ENCODE data around the gene SAG.
"Not testable (repeated sequence)": the region's sequence is repeated elsewhere in the genome, so short reads cannot be mapped to it uniquely, and the experiment has no call there.

Gene SAG

DNA sequence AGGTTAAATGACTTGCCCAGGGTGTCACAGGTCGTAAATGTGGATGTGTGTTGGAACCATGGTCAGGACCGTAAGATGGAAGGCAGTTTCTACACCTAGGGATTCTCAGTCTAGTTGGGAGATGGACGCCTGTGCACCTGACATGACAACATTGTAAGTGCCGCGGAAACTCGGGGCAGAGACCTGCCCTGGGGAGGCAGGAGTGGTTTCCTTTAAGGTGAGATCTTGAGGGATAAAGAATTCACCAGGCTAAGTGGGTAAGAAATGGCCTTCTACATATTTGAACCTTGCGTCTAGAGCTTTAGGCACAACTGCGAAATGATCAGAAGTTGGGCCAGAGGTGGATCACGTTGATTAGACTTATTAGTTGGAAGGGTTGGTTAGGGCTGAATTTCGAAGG, 48.3 kb downstream of the SAG start:
- no peak for DNase-seq (ENCODE audit: low read depth)

DNA sequence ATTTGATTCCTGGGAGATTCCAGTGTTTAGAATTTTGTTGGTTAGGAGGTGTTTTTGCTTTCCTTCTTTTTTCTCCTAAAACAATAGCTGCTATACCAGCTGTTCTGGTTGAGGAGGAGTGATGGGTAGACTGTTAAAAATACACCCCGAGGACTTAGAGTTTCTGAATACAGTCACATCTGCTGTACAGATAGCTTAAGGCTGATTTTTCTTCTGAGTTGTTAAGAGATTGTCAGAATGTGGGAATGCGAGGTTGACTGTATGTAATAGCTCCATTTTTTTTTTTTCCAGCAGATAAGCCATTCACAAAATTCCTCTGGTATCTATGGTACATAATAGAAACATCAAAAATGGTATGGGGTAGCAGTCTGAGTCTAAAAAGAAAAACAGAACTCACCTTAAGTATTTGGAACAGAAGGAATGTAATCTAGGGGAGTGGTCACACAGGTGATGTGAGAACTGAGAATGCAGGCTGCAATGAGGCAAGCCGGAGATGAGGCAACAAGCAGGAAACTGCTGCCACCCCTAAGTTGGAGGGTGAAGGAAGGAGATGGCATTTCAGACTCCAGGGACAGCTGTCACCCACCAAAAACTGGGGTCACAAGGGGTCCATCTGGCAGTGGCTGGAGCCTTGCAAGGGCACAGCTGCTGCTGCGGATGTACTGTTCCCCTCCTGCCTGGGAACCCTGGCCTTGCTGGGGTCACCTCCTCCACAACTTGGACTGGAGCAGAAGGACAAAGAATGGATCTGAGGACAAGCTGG, 49.1 kb downstream of the SAG start:
- DNase-seq (ENCODE audit: low read depth), result peak; percentile 24

DNA sequence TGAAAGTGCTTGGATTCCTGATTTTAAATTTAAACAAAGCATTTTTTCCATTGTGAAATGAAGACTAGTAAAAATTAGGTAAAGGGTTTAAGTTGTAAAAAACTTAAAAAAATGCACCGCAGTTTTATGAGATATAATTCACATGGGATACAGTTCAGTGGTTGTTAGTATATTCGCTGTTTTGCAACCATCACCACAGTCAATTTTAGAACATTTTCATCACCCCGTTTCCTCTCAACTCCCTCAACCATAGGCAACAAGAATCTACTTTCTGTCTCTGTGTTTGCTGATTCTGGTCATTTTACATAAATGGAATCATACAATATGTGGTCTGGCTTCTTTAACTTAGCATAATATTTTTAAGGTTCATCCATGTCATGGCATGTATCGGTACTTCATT, 50.7 kb downstream of the SAG start:
- no peak for DNase-seq (ENCODE audit: low read depth)

DNA sequence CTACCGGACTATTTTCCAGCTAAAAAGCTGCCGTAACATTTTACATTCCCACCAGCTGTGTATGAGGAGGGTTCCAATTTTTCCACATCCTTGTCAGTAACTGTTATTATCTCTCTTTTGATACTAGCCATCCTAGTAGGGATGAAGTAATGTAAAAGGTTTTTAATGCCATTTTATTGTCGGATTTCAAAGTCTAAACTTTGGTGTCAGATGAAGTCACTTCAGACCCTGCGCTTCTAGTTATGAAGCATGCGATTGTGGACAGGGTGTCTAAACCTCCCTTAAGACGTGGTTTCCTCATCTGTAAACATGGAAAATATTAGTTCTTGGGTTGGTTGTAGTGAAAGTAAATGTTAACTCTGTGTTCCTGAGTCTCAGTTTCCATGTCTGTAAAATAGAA, 51.3 kb downstream of the SAG start:
- DNase-seq (ENCODE audit: low read depth), result no peak

DNA sequence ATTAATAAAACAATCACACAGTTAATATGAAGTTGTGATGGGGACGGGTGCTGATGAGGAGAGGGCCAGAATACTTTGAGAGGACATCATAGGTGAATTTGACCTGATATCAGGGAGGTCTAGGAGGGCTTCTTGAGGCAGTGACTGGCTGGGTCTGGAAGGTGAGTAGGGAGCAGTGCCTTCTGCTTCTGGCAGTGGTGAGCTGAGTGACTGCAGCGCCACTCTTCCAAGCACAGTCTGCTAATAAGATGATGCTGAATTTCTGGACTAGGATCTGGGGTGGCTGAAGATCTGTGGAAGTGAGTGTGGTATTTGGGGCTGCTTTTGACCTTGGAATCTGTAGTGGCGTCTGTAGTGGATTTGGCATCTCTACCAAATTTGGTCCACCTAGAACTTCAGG, 52.2 kb downstream of the SAG start:
- no peak for DNase-seq (ENCODE audit: low read depth)

DNA sequence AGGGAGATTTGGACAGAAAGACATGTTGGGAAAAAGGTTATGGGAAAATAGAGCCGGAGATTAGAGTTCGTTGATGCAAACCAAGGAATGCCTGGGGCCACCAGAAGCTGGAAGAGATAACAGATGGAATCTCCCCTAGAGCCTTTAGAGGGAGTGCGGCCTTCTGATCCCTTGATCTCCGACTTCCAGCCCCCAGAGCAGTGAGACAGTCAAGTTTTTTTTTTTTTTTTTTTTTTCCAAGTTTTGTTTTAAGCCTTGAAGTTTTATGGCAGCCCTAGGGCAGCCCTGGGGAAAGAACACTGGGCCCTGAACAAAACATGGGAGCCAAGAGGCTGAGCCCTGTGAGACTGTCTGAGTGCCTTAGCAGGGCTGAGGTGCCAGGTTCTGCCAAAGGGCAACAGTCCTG, 53.2 kb downstream of the SAG start:
- DNase-seq (ENCODE audit: low read depth), result peak; percentile 47

DNA sequence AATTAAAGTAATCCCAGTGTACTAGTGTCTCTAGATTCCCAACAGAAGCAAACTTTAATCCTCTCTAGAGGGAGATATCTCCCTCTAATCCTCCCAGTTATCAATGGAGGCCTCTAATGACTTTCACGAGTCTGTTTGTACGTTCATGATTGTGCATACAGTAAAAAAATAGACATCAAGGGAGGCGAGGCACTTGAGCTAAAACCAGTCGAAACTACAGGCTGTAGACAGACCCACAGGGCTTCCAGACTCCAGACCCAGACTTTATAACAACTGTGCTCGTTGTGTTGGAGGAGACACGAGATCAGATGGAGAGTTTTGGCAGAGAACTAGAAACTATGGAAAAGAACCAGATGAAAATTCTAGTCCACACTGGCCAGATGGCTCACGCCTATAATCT, 53.7 kb downstream of the SAG start:
- DNase-seq (ENCODE audit: low read depth), result no peak

DNA sequence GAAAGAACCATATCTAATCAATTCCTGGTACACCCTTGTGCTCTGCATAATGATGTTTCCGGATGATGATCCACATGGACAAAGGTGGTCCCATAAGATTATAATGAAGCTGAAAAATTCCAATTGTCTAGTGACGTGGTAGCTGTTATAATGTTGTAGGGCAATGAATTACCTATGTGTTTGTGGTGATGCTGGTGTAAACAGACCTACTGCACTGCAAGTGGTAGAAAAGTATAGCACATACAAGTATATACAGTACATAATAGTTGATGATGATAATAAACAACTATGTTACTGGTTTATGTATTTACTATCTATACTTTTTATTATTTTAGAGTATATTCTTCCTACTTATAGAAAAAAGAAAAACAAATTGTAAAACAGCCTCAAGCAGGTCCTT, 55.1 kb downstream of the SAG start:
- DNase-seq (ENCODE audit: low read depth), result no peak

DNA sequence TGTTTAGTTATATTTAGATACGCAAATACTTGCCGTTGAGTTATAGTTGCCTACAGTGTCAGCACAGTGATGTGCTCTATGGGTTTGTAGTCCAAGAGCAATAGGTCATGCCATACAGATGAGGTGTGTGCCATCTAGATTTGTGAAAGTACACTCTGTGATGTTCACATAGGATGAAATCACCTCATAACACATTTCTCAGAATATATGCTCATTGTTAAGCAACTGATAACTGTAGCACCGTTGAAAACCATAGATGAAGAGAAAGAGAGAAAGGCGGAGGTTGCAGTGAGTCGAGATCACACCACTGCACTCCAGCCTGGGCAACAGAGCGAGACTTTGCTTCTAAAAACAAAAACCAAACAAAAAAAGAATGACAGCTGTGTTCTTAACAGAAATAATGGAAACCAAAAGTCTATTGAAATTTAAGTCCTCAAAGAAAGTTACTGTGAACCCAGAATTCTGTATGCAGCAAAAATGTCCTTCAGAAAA, 56.2 kb downstream of the SAG start:
- DNase-seq (ENCODE audit: low read depth), result no peak

DNA sequence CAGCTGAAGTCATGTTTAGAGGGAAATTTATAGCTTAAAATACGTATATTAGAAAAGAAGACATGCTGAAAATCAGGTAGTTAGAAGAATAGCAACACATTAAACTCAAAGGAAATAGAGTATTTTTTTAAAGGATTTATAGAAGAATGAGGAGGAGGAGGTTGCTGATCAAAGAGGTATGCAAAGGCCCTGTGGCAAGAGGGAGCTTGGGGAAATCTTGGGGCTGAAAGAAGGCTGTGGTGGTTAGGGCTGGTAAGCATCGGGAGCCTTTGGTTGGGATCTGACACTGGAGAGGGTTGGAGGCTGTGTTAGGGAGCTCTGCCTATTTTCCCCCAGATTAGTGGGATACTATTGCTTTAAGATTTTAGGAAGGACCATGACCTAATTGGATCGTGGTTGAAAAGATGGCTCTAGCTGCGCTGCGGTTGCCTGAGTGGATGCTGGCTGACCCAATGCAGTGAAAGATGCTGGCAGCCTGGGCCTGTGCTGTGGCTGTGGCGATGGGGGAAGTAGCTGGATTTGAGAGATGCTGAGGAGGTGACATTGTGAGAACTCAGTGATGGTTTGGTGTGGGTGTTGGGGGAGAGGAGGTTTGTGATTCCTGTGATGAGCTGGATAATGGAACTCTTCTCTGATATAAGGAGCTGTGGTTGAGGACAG, 58.4 kb downstream of the SAG start:
- DNase-seq (ENCODE audit: low read depth), result no peak

DNA sequence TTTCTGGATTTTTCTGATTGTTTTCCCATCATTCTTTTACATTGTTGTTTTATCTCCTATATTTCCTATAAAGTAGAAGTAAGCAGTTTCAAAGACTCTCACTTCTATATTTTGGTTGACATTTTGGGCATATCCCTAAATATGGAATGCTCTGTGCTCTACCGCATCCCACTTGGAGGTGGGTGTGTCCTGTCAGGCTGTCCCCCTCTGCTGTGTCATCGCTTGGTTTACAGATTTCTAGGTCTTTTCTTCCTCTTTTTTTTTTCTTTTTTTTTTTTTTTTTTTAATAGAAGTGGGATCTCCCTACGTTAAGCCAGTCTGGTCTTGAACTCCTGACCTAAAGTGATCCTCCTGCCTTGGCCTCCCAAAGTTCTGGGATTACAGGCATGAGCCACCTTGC, 60.0 kb downstream of the SAG start:
- no peak for DNase-seq (ENCODE audit: low read depth)

DNA sequence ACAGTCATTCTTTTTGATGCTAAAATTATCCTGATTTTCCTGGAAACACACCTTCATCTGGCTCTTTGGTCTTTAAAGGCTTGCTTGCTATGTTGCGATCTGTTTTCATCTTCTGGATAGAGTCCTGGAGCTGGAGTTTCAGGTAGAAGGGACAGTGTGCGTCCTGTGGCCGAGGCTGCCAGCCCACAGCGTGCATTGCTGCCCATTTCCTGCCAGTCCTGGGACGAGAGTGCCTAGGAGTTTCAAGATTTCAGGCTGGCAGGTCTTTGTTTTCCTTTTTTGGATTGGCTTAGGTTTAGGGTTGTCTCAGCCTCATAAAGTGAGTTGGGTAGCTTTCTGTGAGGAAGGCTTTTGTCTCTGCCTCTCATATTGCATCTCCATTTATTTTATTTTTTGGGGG, 61.1 kb downstream of the SAG start:
- DNase-seq (ENCODE audit: low read depth), result no peak

DNA sequence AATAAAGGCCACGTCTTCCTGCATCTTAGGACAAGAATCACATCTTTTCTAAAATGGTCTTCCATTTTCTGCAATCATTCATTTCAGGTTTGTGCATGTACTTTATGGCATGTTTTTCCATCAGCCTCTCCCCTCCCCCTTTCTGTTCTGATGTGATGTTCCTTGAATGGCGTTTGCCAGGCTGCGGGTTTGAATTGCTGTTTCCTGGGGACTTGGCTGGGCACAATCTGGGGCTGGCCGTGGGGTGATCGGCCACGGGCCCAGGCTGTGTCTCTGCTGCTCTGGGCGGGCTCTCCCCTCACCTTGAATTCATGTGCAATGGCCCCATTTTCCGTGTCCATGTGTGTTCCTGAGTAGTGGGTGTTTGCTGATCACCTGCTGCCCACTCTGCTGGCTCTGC, 61.8 kb downstream of the SAG start:
- no peak for DNase-seq (ENCODE audit: low read depth)

DNA sequence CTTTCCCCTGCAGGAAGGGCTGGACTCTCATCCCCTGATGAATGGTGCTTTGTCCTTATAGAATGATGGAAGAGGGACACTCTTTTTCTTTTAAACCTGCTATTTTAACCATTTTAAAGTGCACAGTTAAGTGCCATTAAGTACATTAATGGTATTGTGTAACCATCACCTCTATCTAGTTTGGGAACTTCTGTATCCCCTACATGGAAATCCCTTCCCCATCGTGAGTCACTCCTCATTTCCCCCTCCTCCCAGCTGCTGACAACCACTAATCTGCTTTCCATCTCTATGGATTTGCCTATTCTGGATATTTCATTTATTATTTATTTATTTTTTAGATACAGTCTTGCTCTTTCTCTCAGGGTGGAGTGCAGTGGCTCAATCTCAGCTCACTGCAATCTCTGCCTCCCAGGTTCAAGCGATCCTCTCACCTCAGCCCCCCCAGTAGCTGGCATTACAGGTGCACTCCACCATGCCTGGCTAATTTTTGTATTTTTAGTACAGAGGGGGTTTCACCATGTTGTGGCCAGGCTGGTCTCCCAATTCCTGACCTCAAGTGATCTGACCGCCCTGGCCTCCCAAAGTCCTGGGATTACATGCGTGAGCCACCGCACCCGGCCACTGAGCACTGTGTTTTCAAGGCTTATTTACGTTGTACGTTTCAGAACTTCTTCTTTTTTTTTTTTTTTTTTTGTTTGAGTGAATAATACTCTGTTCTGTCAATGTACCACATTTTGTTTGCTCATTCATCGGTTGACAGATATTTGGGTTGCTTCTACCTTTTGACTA, 62.5 kb downstream of the SAG start:
- DNase-seq (ENCODE audit: low read depth), result peak; percentile 35

DNA sequence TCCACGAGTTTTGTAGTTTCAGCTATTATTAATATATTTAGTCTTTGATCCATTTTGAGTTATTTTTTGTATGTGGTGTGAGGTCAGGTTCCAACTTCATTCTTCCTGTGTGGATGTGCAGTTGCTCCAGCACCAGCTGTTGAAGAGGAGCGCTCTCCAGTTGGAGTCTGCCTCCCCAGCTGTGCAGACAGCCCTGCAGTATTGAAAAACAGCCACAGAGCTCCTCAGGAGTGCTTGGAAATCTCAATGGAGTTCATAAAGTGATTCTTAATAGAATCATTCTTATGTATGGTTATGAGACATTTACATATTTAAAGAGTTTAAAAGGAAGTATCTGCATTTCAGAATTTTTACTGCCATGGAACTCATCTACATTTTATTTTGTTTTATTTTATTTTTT, 64.0 kb downstream of the SAG start:
- no peak for DNase-seq (ENCODE audit: low read depth)

DNA sequence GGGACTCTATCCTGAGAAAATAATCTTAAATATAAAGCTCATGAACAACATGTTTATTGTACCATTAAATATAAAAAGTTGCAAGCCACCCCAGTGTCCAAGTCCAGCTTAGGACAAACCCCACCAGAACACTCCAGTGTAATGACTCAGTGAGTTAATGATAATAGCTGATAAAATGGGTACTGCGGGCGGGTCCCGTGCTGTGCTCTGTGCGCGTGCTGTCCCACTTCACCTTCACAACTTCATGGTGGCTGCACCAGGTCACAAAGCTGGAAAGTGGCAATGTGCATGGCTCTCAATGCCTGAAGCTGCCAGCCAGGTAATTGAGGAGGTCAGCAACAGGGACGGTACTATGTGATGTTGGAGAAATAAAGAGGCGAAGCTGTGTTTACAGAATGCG, 65.2 kb downstream of the SAG start:
- DNase-seq (ENCODE audit: low read depth), result no peak

DNA sequence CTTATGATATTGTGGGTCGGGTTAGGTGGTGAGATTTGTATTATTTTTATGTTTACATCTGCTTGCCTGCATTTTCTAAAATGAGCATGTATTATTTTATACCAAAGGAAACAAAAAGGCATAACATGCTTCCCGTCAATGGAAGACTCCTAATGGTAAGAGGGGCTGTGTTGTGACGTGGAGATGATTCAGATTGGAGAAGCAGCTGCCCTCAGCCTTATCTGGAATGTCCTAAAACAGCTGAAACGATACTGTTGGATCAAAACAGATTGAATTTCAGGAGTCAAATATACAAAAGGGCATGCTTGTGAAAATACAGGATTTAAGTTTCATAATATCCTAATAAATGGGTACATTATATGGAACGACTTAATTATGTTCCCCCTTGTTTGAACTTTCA, 65.7 kb downstream of the SAG start:
- no peak for DNase-seq (ENCODE audit: low read depth)

DNA sequence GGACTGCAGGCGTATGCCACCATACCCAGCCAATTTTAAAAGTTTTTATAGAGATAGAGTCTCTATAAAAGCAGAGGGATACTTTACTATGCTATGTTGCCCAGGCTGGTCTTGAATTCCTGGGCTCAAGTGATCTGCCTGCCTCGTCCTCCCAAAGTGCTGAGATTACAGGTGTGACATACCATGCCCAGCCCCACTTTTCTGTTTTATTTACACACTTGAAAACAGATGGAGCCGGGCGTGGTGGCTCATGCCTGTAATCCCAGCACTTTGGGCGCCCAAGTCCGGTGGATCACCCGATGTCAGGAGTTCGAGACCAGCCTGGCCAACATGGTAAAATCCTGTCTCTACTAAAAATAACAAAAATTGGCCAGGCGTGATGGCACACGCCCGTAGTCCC, 67.2 kb downstream of the SAG start:
- DNase-seq (ENCODE audit: low read depth), result not testable (repeated sequence)

DNA sequence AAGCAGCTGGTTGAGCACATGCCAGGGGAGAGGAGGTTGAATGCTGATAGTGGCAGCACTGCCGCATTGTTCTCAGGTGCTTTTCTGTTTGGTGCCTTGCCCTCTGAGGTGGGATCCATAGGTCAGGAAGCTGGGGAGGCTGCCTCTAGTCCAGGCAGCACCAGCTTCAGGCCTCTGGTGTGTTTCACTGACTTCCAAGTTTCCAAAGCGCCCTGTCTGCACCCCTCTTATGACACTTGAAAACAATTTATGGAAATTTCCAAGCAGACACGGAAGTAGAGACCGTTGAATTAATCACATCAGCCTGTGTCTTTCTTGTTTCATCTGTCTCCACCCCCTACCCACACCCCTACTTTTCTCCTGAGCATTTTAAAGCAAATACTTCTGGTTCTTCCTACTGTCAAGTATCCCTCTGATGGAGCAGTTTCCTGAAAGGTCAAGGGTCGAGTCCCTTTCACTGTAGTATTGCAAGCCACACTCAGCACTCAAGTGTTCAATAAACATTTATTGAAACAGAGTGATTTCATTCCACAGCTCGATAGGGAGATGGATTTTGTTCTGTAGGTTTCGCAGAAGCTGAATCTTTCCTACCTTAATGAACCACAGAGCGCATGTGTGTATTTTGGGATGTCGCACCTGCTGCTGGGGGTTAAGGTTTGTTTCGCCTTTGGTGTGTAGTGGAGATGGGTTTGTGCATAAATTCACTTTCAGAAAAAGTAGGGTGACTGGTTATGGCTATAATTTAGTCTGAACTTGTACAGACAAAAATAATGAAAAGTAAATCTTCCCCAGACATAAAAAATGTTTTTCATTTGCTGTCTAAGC, 68.1 kb downstream of the SAG start:
- no peak for DNase-seq (ENCODE audit: low read depth)

DNA sequence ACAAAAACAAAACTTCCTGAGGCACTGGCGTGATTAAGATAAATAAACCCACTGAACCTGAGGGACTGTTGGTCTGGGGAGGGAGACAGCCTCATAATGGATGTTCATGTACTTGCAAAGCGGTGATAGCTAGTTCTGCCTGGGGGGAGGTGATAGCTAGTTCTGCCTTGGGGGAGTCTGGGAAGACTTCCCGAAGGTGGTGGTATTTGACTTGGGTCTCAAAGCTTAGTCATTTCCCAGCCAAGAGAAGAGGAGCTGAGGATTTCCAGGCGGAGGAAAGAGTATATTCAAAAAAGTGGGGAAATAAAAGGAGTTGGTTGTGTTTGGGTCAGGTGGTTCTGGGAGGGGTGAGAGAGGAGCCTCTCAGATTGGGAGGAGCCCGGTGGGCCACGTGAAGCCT, 71.4 kb downstream of the SAG start:
- no peak for DNase-seq (ENCODE audit: low read depth)

DNA sequence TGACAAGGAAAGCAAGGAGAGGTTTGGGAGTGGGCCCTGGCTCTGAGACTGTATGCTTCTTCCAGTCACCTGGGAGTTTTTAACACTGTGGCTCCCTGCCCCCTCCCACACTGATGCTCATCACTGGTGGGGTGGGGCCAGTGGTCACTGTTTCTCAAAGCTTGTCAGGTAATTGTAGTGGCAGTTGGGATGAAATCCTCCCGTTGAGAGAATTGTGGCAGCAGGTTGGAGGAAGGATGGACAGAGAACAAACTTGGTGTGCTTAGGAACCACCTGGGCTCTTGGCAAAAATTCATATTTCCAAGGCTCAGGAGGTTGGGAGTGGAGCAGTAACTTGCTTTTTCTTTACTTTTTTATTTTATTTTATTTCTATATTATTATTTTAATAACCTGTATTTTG, 71.8 kb downstream of the SAG start:
- no peak for DNase-seq (ENCODE audit: low read depth)

Data from amniotic epithelial cell (primary cell).